GM12892 (cell line): ENCODE data around the gene CD93.

ENCODE experiments used
- DNase-seq: peaks from one replicate; pipeline ENCODE4 v3.0.0; 2011; ENCODE audit not compliant: insufficient read length
- FAIRE-seq: peaks from 2 replicates; lab custom pipeline; 2011; peaks lifted over from hg19 to GRCh38; lab: Jason Lieb, UNC
- POLR2A ChIP-seq: IDR thresholded peaks from 2 replicates; pipeline ENCODE4 v1.6.1; 2011; ENCODE audit warnings: low read depth, low read length, control low read depth
- POLR2AphosphoS5 ChIP-seq: IDR thresholded peaks from 2 replicates; pipeline ENCODE4 v1.6.1; 2011; ENCODE audit warnings: low read depth, low read length, control low read depth
- TAF1 ChIP-seq: IDR thresholded peaks from 2 replicates; pipeline ENCODE4 v1.6.1; 2011; ENCODE audit warnings: low read depth, mild to moderate bottlenecking, control low read depth, low read length, borderline replicate concordance

CD93 gene

DNA sequence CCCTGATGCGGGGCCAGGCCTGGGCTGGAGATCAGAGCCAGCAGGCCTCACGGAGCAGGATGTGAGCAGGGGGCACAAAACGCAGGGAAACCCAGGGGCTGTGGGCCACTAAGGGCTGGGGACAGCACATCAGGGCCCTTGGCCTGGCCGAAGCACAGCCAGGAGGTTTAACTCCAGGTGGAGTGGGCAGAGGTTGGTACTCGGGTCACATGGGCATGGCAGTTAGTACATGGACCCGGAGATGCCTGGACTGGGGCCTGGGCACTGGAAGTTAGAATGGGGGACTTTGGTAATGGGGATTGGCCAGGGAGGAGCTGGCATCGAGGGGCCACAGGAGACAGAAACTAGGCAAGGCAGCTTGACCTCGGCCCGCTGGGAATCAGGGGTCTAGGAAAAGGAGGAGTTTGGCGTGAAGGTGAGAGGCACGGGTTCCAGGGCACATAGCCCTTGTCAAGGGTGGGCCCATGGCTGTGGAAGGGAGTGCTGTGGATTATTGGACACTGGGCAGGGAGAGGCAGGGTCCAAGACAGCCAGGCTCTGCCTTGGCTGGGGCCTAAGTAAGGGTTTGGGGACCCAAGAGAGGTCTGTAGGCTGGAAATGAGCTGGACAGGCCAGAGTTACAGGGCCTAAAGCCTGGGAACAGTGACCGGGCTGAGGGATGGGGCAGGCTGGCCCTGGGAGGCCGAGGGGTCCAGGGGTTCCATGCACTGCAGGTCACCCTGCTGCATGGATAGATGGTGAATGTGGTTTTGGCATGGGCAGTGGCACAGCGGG is 41.6 kb upstream of the CD93 start:
- no peak for FAIRE-seq
- no peak for TF ChIP-seq POLR2A

DNA sequence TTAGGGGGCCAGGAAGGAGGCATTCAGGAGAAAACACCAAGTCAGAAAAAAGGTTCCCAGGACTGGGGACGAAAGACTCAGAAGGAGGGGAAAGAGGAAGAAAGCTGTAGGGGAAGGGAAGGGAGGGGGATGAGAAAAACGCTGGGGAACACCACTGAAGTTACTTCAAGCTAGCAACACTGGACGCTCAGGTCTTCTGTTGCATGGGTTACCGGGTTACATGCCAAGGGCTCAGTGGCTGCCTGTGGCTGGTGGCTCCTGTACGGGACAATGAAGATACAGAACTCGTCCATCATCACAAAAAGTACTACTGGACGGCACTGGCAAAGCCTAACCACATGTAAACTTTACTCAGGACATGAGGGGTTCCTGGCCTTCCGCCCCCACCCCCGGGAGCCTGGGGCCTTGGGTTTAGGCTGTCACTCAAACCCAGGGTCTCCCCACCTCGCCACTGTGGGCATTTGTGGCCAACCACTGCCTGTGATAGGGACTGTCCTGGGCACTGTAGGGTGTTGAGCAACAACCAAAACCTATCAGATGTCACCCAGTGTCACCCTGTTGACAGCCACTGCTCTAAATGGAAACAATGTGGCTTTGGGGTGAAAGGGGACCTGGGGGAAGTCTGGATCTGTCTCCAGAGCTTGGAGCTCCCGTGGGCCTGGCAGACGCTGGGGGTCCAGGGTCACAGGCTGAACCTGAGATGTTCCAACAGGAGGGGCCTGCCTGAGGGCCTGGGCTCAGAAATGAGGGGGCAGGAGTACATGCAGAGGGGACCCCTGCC is 40.3 kb upstream of the CD93 start:
- FAIRE-seq (no peak), DNase-seq (no peak)
- TF ChIP-seq POLR2A (no peak), POLR2AphosphoS5 (no peak), TAF1 (no peak)

More for the DNA sequence above, 41.6 kb upstream of the CD93 start:
- DNase-seq = no peak

DNA sequence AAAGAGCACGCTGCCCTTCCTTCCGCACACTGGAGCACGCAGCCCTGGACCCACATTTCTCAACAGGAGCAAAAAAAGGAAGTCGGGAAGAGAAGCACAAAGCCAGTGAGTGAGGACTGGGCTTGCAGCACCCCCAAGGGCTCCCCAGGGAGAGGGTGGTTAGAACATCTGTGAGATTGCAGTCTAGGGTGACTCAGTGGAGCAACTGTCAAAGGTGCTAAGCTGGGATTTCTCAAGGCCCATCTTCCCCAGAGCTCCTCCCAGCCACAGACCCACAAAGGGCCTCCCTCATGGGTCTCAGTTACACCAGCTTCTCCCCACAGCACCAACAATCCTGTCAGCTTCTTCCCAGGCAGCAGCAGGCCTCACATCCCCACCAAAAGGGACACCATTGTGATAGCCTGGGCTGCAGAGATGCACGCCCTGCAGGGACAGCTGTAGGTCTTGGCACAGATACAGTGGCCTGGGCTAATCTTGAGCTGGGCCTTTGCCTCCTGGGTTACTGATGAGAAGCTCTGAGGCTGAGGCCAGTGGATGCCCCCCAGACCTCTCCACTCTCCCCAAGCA is 39.6 kb upstream of the CD93 start:
- TF ChIP-seq TAF1 = no peak
- no peak for TF ChIP-seq POLR2A
- TF ChIP-seq POLR2AphosphoS5 = no peak
- FAIRE-seq = no peak
- DNase-seq = no peak

DNA sequence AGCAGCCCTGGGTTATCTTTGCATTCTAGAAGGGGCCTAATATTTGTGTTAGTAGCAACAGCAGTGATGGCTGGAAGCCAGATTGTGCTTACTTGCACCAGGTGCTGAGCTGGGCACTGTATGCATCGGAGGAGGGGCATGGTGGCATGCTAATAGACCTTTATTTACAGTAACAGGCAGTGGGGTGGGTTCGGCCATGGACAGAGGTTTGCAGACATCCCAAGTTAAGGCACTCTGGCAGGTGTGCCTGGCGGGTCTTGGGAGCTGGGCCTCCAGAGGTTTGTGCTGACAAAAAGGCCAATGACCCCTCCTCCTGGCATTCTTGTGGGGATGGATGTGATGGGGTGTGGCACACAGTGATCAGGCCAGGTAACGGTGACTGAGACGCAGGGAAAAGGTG is 39.0 kb upstream of the CD93 start:
- no peak for TF ChIP-seq POLR2AphosphoS5
- no peak for TF ChIP-seq POLR2A
- no peak for TF ChIP-seq TAF1
- FAIRE-seq = no peak
- no peak for DNase-seq

DNA sequence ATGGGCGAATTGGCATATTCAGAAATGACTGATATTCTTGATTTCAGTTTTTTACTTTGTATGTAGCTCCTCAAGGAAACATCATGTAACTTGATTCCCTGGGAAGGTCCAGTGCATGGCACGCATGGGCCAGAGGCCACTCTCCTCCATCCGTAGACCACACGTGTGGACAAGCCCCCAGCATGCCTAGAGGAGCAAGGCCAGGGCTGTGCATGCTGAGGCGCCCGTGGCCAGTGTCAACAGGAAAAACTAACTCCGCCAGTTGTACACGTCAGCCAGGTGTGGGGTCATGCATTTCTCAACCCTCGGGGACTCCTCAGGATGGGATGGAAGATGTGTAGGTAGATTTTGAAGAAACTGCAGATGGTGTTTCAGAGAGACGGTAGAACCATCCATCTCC is 37.8 kb upstream of the CD93 start:
- TF ChIP-seq POLR2A (no peak), TAF1 (no peak), POLR2AphosphoS5 (no peak)
- no peak for DNase-seq
- no peak for FAIRE-seq

DNA sequence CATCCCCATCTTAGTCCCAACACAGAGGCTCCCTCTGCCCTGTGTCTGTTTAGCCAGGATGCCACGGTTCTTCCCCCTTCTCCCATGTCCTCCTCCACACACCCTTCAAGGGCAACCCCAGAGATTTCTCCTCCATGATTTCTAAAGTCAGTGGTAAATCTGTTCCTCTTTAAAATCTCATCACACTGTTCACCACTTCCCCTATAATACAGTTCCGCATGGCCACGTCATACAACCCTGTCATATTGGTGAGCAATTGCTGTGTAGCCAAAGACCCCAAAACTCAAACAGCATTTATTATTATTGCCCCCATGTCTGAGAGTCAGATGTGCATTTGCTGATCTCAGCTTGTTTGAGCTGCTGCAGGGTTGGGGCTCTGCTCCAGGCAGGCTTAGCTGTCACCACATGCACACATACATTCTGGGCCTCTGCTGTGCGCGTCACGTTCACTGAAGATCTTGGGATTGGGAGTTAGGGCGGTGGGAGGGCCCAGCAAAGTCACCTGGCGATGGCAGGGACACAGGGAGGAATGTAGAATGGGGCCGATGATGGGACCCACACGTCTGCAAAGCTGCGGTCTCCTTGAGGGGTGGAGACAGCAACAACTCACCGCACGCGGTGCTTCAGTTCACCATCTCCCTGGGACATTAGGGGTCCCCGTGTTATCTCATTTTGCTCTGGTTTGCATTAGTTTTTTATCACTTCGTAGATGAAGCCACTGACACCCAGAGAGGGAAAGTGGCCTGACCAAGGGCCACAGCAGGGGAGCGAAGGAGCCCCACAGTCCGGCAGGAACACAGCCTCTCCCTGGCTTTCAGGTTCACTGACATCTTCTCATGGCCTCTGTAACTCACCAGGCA is 36.9 kb upstream of the CD93 start:
- TF ChIP-seq TAF1 = no peak
- TF ChIP-seq POLR2A = no peak
- no peak for TF ChIP-seq POLR2AphosphoS5
- DNase-seq (no peak), FAIRE-seq (peak; percentile 17)

DNA sequence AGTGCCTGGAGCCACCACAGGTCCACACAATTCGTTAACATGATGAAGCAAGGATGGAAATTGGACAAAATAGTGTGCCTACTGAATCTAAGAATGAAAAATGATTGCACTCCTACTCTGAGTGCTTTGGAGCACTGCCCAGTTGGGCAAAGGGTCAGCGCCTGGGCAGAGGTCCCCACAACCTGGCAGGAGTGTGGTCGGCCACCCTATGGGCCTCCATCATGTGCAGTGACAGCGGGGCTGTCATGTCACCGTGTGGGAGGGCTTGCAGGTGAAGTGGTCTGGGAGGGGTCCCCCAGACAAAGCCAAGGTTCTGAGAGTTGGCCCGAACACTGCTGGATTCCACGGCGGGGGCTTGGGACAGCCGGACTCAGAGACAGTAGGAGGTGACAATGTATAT is 36.2 kb upstream of the CD93 start:
- DNase-seq (no peak), FAIRE-seq (no peak)
- TF ChIP-seq POLR2AphosphoS5 = no peak
- no peak for TF ChIP-seq TAF1
- no peak for TF ChIP-seq POLR2A

DNA sequence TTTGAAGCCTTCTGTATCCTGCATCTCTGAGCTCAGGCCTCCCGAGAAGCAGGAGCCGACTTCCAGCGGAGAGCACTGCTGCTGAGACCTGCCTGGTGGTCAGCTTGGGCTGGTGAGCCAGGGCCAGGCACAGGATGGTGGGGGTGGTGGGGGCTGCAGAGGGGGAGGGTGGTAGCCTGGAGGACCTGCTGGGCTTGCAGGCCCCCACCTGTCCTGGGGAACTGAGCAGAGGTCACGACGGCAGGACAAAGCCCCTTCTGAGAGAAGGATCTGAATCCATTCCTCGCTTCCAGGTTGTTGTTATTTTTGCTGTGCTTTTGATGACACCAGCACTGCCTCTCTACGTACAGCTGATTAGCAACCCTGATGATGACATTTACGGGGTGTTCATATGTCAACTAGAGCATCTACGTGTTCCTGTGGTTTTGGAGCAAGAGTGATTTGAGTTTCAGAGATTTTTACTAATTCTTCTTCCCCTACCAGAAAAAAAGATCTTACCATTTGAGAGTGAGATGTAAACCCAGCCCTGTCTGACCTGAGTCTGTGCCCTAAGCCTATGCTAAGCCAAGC is 35.7 kb upstream of the CD93 start:
- no peak for DNase-seq
- FAIRE-seq = no peak
- no peak for TF ChIP-seq POLR2AphosphoS5
- TF ChIP-seq TAF1 = no peak
- TF ChIP-seq POLR2A = no peak

DNA sequence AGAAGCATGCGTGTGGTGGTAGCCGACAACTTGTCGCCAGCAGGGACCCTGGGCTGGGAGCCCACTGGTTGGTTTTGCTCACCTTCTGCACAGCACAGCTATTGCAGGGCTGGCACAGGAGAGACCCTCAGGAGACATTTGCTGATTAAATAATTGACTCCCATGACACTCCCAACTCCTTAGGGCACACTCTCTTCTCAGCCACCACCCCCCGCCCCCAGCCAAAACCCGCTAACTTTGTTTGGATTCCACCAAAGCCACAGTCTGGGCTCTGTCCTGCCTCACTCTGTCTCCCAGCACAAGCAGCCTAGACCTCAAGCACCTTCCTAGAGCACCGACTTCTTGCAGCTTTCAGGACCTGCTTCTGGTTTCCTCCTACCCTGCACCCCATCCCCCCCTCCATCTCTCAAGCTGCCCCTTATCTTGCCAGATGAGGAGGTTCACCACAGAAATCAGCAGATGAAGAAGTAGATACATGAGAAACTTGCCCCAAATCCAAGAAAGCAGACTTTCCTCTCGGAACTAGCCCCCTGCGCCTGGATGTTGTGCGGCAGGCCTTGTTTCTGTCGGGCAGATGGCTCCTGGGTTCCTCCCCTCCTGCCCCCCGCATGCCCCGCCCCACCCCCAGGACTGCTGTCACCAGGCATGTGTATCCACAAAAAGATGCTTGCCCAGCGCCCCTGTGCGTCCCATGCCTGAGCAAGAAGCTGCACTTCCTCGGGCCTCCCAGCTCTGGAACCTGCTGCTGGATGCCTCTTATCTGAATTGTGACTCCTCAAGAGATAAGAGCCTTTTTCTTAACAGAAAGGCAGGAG is 35.0 kb upstream of the CD93 start:
- TF ChIP-seq TAF1 (no peak), POLR2A (no peak), POLR2AphosphoS5 (no peak)
- DNase-seq (no peak), FAIRE-seq (peak; percentile 30)

DNA sequence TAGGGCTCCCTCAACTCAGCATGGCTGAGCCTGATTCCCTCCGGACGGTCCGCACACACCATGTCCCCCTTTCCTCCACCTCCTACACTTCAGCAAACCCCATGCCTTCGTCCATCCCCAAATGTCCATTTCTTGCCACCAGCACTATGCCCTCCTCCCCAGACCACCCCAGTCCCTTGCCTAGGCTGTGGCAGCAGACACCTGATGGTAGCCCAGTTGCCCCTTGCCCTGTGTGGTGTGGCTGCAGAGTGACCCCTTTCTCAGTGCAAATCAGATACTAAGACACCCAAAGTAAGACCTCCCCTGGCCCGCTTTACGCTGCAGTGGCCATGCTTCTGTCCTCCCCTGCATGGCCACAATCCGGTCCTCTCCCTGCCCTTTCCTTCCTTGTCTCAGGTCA is 34.1 kb upstream of the CD93 start:
- FAIRE-seq (no peak), DNase-seq (no peak)
- TF ChIP-seq POLR2A (no peak), TAF1 (no peak), POLR2AphosphoS5 (no peak)
